NK-92 treated with Interleukin-12 subunit alpha and Interleukin-12 subunit beta, amount 100 ng/mL, for 24 hours (cell line): Measurements from ENCODE around the gene CSN1S1.
"Not testable (repeated sequence)": the region's sequence is repeated elsewhere in the genome, so short reads cannot be mapped to it uniquely, and the experiment has no call there.

Source experiments
- DNase-seq: peaks from one replicate; lab custom pipeline; 2025; lab: John Stamatoyannopoulos, UW

CSN1S1 gene, protein sequence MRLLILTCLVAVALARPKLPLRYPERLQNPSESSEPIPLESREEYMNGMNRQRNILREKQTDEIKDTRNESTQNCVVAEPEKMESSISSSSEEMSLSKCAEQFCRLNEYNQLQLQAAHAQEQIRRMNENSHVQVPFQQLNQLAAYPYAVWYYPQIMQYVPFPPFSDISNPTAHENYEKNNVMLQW

DNA sequence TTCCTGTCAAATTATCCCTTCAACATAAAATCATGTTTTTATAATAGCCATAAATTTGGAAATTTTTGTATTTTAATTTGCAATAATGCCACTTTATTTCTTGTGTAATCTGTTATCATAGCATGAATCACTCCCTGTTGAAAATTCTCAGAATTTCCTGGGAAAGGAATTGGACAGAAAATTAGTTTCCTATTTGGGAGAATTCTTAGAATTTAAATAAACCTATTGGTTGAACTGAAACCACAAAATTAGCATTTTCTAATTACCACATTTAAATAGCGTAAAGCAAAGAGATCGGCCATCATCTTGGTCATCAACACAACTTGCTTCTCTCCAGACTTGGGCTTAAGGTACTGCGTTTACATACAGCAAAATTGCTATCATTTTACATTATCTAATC lies at the start of gene CSN1S1:
TSS of gene CSN1S1 (plus strand) at position 301 of the 400 bp plus-strand sequence. CDS start 1,488 bp downstream, outside the sequence.
- no peak for DNase-seq

DNA sequence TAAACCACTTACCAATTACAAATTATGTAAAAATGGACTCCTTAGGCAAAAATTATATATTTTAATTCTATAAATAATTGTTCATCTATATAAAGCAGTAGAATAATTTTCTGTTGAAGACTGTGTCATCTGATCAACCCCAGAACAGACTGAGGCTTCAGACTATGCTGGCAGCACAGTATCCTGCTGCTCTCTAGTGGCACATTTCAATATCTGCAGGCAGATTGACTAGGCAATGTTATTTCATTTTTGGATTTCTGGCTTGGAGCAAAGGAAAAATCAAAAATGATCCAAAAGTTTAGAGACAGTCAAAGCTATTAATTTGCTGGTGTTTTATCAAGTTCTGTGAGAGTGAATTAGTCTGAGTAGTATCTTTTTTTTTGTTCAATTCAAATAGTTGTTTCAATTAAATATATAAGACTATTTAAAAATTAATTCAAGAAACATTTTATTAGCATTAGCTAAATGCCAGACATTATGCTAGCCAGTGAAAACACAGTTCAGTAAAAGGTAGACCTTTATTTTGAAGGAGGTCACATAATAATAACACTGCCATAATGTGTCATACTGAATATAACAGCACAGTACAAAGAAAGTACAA lies 49.6 kb upstream of the CSN1S1 start:
- DNase-seq, result no peak

DNA sequence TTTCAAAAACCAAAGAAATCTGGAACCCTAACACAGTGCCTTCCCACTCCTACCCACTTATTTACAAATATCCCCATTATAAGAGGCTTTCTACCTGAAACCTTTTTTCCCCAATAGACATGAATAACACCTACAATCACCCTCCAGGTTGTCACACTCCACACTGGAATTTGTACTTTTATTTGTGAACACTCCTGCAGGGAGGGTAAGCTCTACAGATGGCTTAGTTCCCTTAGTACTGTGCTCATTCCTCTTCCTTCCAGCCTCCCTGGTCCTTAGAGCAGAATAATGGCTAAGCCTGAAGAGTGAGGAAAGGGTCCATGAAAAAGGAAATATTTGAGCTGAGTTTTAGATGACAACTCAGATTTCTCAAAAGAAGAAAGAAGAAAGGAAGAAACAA lies 48.7 kb upstream of the CSN1S1 start:
- DNase-seq, result no peak

DNA sequence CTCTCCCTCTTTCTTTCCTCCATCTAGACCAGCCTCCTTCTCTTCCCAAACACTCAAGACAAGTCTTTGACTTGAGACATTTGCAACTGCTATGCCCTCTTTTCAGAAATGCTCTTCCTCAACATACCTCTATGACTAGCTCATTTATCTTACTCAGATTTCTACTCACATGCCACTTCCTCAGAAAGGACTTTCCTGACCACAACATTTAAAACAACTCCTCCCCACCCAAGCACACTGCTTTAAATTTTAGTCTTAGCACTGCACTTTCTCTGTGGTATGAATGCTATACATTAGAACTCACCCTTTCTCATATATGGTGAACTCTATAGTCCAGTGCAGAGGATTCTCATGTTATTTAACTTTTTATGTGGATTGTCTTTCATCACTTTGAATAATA lies 42.5 kb upstream of the CSN1S1 start:
- DNase-seq, result no peak

DNA sequence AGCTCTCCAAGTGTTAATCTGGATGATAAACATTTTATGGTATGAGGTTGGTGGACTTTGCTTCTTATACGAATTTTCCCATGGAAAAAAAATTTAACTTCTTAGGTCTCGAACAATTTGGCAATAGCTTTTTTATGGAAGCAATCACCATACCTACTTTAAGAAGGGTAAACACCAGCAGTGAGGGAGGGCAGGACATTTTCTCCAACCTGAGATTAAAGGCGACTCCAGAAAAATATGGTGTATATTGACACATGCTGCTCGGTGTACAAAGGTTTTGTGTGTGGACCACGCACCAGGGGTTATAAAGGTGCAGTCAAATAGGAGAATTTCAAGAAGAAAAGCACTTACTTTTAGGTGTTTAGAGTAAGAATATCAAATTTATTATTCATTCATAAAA lies 36.7 kb upstream of the CSN1S1 start:
- no peak for DNase-seq

DNA sequence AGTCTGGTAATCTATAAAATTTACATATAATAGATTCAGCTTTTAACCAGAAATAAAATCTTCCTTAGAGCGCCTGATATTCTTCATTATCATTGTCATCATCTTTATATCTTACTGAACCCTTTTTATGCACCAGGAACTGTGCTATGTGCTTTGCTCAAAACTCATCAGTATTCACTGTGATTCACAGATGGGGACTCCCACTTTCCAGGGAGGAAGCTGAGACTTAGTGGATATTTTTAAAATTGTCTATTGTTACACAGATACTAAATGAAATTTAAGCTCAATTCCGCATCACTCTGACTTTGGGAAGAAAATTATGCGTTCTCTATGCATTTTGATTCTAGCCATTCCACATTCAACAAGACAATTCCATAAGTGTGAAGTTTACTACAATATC lies 36.1 kb upstream of the CSN1S1 start:
- DNase-seq, result no peak

DNA sequence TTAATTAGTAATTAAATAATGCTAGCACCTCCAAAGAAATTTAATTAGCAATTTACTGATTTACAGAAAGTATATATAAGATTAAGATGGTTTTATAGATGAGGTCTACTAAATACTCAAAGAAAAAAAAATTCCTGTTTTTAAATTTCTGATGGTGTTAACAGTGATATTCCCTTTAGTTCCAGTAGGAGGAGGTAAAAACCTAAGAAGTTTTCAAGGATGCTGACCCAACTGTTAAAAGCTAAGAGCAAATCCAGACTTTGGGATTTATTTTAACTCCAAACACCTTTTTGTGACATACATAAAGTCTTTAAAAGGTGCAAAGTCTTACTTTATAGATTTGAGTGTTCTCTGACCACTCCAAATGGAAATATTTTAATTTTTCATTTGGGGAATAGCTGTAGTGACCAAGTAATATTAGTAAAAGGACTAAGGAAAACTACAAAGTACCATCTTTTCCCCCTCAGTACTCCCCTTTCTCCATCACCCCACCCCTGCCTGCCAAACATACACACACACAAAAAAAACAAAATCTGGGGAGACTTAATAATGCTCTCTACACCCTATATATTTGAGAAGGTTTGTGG lies 34.2 kb upstream of the CSN1S1 start:
- DNase-seq, result no peak

DNA sequence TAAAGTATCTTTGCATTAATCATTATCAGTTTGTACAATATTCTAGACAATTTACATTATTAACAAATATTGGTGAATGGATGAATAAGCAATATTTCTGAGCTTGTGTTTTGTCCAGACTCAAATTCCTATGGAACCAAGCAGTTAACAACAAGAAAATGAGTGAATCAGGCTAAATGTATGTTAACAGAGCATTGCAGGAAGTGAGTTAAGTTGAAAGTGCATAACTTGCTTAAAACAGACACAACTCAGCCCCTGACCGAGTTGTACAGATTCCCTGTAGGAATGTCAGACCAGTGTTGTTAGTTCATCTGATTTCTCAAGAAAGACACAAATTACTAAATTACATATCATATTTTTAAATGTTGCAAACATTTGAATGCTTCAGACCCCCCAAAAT lies 23.7 kb upstream of the CSN1S1 start:
- DNase-seq, result no peak

DNA sequence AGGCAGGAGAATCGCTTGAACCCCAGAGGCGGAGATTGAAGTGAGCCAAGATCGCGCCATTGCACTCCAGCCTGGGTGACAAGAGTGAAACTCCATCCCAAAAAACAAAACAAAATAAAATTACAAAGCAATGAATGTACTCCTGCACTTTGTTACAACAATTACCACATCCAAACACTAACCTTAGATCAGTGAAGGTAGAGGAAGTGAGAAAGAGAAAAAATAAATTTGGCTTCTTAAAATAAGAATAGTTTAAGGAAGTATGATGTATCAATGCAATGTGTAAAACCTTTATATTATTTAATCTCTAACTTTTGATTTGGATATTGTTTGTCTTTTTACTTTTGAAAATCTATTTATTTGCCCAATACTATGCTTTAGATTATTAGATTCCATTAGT lies 21.7 kb upstream of the CSN1S1 start:
- DNase-seq, result no peak

DNA sequence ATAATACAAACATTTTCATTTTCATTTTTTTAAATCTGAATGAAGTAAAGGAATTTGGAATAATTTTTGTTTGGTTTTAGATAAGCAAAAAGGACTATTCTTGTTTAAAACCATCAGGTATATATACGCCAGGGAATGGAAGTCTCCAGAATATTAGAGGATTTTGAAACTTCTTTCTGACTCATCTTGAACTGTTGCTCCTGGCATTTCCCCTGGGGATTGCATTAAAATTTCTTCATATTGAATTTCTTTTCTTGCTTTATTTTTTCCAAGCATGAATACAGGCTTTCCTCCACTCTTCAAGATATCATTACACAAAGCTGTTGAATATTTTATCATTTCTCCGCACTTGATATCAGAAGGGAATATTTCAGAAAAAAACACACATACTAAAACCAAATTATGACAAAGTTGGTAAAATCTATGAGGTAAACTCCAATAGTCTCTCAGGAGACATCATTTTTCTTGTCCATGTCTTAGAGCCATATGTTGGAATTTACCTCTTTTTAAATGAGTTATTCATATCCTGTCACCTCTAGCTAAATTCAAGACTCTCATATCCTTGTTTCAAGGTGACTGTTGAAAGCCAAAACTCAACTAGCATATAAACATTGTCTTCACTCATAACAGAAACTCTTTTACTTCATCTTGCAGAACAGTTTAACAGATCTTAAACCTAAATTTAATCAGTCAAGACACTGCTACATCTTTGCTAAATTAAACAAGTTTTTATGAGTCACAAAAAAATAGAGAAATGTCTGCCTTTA lies 20.7 kb upstream of the CSN1S1 start:
- no peak for DNase-seq

DNA sequence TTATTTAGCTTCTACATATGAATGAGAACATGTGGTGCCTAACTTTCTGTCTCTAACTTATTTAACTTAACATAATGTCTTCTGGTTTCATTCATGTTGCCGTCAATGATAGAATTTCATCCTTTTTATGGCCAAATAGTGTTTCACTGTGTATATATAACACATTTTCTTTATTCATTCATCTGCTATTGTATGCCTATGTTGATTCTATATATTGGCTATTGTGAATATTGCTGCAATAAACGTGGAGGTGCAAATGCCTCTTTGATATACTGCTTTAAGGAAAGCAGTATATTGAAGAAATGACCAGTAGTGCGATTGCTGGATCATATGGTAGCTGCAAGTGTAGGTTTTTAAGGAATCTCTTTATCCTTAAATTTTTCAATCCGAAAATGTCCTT lies 10.0 kb upstream of the CSN1S1 start:
- no peak for DNase-seq

DNA sequence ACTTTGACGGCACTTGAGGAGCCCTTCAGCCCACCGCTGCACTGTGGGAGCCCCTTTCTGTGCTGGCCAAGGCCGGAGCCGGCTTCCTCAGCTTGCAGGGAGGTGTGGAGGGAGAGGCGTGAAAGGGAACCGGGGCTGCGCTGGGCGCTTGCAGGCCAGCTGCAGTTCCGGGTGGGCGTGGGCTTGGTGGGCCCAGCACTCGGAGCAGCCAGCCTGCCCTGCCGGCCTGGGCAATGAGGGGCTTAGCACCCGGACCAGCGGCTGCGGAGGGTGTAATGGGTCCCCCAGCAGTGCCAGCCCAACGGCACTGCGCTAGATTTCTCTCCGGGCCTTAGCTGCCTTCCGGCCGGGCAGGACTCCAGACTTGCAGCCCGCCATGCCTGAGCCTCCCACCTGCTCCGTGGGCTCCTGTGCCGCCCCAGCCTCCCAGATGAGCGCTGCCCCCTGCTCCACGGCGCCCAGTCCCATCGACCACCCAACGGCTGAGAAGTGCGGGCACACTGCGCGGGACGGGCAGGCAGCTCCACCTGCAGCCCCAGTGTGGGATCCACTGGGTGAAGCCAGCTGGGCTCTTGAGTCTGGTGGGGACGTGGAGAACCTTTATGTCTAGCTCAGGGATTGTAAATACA lies 7.0 kb upstream of the CSN1S1 start:
- not testable (repeated sequence) for DNase-seq

DNA sequence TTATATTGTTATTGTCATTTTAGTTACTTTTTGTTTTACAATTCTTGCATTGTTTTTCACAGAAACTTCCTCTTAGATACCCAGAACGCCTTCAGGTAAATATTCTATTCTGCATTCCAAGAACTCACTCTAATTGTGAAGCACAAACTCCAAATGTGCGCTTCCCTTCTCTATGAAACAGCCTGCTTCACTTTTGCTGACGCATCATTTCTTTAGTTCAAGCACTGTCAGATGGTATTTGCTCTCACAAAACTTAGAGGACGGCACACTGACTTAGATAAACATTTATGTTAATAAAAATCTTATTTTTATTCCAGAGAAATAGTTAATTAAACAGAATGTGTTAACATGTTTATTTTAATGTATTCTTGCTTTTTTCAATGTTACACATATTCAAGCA lies 3.3 kb downstream of the CSN1S1 start:
- DNase-seq, result no peak

DNA sequence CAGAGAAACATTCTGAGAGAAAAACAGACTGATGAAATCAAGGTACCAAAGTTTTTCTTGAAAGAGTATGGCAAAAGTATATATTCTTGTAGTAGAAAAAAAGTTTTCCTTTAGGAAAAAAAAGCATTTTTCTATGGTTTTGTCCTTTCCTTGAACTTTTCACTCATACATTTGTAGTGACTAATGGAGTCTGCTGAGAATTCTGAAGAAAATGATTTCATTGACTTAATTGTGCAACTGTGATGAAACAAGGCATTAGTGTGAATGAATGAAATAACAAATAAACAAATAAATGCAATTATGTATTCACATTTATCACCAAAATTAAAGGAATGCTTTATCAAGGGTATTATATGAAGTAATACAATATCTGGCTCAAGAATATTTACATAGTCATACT lies 5.7 kb downstream of the CSN1S1 start:
- no peak for DNase-seq

DNA sequence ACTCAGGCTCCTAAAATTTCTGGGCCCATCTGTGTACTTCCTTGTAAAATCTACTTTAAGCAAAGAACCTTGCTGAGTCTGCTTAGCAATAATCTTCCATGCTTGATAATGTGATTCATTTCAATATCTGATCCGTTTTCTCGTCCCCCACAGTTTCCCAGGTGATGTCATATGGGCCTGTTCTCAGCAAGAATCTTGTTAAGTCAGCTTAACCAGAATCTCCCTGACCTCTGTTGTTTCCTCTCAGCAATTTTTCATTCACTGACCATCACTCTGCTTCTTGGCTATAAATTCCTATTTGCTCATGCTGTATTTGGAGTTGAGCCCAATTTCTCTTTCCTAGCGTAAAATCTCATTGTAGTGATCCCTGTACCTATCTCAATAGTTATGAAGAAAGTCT lies 20.7 kb downstream of the CSN1S1 start:
- no peak for DNase-seq

DNA sequence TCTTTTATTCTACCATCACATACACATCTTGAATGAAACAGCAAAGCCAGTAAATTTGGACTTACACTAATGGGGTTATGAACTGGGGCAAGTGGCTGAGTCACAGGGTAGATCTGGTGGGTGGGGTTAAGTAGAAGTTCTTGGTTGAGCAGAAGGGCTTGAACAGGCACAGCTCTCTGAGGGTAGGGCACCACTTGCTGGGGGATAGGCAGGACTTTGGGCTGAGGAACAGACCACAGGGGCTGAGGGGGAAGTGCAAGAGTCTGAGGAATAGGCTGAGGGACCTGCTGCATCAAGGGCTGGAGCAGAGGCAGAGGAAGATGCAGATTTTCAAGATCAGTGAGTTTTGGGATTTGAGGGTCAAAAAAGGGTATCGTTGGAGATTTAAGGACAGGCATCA lies 26.3 kb downstream of the CSN1S1 start:
- DNase-seq, result no peak

DNA sequence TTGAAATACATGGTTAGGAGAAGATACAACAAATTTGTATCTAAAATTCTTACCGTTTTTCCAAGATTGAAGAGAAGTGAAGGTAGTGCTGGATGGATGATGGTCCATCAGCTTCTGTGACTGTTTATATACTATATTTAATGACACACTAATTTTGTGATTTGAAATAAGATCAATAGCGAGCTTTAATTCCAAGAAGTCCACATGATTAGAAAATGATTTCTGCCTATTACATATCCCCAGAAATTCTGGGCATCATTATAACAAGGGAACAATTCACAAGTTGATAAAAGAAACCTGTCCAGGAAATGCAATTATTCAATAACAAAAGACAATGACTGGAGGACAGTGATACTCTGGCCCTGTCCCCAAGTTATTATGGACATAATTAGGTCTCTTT lies 34.8 kb downstream of the CSN1S1 start, which contains the start of gene CSN2:
TSS of gene CSN2 (minus strand) at position 101 of the 400 bp plus-strand sequence. CDS start 4,733 bp downstream, outside the sequence.
- DNase-seq, result no peak

DNA sequence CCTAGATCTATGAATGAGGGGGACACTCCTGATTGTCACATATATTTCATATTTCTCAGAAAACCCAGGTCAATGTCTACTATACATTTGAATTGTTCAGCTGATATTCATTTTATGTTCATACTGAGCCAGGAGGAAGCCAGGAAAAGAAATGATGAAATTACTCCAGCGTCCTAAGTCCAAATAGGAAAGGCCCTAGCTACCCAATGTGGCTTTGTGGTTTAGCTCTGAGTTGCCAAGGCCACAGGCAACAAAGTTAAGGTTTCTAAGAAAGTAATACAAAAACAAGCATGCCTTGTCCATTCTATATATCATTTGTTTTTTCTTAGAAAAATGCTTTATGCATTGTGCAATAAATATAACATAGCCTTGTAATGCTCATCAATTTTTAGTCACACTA lies 39.2 kb downstream of the CSN1S1 start:
- DNase-seq, result no peak

DNA sequence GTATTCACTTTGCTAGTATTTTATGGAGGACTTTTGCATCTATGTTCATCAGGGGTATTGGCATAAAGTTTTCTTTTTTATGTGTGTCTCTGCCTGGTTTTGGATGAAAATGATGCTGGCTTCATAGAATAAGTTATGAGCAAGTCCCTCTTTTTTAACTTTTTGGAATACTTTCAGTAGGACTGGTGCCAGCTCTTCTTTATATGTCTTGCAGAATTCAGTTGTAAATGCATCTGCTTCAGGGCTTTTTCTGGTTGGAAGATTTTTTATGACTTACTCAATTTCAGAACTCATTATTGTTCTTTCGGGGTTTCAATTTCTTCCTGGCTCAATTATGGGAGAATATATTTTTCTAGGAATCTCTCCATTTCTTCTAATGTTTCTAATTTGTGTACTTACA lies 43.8 kb downstream of the CSN1S1 start:
- DNase-seq, result no peak

DNA sequence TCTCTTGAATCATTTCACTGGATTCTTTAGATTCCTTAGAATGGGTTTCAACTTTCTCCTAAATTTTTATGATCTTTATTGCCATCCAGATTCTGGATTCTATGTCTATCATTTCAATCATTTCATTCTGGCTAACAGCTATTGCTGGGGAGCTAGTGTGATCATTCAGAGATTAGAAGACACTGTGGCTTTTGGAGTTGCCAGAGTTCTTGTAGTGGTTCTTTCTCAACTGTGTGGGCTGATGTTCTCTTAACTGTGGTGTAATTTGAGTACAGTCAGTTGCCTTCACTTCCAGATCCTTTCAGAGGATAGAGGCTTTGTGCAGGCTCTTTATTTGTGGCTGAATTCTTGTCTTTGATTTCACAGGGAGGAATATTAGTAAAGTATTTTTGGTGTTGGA lies 46.7 kb downstream of the CSN1S1 start:
- DNase-seq, result no peak

DNA sequence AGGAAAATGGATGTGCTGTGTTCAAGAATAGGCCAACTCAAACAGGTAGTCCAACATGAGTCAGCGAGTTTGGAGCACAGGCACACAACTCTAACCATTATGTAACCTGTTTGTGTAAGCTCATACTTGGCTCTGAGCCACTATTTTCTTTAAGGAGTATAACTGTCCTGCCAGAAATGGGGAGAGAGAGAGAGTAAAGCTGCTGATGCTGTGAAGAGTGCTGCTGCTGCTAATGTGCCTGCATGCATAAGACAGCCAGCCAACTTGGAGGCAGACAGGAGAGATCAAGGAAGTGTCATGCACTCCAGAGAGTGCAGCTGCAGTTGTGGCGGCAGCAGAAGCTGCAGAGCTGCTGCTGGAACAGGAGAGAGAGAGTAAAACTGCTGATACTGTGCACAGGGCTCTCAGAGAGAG lies 53.2 kb downstream of the CSN1S1 start:
- no peak for DNase-seq

DNA sequence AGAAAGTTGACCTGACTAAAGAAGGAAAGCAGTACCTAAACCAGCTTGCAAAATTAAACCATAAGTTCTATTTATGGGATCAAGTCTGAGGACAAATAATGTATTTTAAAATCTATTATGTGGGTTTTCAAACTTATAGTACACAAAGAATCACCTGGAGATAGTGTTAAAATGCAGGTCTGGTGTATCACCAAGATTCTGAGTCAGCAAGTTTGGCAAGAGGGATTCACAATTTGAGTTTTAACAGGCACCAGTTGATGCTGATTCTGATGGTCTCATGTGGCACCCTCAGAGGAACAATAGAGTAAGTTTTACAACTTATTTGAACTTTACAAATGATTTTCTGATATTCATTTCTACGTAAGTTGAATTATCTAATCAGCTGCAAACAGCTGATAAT lies 55.8 kb downstream of the CSN1S1 start:
- DNase-seq, result no peak

DNA sequence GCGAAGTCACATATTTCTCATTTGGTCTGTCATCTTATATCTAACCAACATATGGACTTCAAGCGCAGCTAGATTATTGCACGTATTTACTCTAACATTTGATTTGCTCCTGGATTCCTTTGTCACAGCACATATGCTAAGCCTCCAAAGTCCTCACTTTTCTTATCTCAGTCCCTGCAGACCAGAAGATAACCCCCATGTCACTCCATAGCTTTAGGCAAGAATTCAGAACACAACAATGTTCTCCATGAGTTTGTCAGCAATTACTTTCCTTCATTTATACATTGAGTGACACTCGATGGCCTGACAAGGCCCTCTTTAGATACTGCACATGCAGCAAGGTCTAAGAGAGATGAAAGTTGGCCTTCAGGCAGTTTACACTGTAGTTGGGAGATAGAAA lies 60.1 kb downstream of the CSN1S1 start:
- no peak for DNase-seq
